Kasumi-1 (cell line): Measurements from ENCODE around the gene GAB1.
A peak's percentile ranks its signal among the peaks of the same experiment; 100 is the strongest.

Experiments used
- DNase-seq, 2 experiments: peaks; one replicate each; lab custom pipeline; 2025; lab: John Stamatoyannopoulos, UW

Gene GAB1

DNA sequence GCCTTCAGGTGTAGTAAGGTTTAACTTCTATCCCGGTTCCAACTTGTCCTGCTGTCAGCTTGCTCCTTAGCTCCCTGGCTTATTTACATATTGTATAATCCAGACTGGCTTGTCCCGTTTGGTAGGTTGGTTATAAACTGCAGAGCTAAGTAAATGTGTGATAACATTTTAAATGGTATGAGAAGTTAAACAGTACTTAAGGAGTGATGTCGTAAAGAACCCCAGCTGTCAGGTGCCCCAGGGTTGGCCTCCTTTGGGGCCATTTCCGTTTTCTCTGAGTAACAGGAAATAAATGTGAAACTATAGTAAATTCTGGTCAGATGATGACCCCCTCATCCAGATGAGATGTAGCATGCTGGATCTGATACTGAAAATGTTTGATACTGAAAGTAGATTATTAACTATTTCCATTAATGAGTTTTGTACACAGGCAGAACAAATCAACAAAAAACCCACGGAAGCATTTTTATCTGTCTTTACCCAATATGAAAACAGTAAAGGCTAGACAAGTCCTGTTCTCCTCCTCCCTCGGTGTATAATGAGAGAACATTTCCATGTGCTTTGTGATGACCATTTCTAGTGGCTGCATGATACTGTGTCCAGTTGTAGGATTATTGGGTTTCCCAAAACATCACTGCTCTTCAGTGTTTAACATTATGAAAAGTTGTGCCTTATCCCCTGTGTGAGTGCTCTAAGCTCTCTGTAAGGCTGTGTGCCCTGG lies 22.4 kb downstream of the GAB1 start:
- peak; percentile 72 to 76 for DNase-seq

DNA sequence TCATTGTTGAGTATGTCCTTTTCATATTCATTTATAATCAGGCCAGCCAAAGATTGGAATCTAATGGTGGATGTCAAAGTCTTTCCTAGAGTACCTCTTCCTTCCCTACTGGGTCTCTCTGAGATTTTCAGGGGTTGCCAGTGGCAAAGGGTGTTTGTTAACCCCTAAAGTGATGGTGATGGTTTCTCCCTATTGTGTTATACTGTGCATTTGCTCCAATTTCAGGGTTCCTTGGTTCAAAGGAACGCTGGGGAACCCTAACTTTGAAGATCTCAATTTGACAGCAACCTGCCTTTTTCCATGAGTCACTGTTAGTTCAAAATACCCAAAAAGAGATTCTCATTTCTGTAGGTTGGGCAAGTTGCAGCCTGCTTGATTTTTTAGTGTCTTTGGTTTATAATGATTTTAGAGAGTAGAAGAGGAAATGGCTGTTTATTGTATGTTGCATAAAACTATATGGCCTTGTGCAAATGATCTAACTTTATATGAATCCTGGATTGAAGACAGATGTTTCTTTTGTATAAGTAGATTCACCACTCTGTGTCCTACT lies 23.0 kb downstream of the GAB1 start:
- no peak for DNase-seq

DNA sequence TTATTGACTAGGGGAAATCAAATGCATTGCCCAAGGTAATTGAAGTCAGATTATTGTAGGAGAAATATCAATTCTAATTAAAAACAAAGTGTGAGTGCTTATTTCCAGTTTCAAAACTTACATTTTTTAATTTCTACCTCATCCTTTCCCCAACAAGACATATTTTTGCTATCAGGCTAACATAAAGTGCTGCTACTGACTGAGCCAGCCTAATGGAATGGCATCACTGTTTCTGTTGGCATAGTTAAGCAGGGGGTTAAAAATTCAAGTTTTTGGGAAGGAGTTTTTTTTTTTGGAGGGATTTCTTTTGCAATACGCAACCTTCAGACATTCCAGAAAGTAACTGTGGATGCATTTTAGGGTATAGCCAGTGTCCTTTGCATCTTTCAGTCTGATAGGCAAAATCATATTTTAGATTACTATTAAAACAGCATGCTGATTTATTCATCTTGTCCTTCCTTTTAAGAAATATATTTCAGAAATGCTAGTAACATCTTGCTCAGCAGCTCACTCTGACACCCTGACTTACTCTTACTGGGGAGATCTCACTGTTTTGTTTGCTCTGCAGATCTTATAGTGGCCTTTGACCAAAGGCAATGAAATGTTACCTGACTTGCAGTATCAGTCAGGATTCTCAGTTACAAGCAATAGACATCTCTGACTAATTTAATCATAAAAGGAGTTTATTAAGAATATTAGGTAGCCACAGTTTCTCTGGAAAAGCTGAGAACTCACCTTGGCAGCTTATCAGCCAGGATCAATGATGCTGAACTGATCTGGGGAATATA lies 24.4 kb downstream of the GAB1 start:
- DNase-seq, result no peak

DNA sequence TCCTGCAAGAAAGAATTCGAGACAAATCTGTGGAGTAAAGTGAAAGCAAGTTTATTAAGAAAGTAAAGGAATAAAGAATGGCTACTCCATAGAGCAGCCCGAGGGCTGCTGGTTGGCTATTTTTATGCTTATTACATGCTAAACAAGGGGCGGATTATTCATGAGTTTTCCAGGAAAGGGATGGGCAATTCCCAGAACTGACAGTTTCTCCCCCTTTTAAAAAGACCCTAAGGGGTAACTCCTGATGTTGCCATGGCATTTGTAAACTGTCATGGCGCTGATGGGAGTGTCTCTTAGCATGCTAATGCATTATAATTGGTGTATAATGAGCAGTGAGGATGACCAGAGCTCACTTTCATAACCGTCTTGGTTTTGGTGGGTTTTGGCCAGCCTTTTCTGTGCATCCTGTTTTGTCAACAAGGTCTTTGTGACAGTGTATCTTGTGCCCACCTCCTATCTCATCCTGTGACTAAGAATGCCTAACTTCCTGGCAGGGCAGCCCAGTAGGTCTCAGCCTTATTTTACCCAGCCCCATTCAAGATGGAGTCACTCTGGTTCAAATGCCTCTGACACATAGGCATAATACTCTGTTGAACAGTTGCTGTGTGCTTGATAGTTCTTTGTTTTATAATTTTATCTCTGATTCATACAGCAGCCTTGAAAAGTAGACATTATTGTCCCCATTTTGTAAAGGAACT lies 25.8 kb downstream of the GAB1 start:
- DNase-seq, result no peak

DNA sequence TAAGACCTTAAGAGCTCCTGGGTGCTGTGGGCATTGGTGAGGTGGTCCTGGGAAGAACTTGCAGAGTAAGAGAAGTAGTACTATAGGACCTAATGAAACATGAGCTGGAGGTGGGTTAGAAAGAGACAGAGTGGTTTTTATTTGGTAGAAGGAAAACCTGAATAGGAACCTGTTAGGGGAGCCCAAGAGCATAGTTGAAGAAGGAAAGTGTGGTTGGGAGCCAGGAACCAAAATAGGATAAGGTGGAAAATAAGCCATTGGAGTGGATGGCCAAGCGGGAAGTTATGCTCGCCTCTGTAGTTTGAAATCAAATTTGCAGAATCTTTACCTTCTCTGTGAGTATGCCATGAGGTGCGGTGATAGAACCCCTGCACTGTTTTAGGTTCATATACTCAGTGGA lies 26.7 kb downstream of the GAB1 start:
- no peak for DNase-seq

DNA sequence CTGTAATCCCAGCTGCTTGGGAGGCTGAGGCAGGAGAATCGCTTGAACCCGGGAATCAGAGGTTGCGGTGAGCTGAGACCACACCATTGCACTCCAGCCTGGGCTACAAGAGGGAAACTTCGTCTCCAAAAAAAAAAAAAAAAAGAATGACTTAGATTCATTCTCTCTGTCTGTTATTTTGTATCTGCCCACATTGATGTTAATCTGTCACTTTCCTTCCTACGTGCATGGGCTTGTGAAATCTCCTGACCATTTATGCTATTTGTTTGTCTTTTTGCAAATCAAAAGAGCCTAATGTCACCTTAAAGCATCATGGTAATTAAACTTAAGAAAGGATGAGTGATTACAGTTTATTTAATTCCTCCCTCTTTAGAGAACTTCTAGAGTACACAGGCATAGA lies 27.4 kb downstream of the GAB1 start:
- no peak for DNase-seq

DNA sequence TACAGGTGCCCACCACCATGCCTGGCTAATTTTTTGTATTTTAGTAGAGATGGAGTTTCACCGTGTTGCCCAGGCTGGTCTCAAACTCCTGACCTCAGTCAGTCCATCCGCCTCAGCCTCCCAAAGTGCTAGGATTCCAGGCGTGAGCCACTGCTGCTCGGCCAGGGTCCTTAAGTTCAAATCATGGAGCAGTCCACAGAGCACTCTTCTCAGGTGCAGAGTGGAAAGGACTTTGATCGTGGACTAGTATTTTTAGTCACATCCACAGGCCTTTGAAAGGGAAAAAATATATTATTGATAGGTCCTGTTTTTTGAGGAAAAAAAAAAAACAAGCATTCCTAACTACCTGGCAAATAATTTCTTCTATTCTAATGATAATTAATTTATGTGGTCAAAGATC lies 31.2 kb downstream of the GAB1 start:
- DNase-seq, result no peak

DNA sequence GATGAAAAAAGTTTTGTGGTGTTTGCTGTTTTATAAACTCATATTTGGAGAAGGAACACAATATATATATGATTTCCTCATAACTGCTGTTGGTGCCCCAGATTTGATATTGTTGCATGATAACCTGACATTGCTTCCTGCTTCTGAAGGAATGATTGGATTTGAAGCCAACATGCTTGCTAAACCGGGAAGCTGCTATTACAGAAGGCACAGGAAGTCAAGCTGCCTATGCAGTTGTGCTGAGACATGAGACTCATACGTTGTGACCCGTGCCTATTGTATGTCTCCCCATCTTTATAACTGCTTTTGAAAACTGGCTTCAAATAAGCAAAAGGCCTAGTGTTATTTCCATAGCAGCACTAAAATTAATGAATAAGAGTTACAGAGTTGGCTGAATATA lies 32.9 kb downstream of the GAB1 start:
- peak; percentile 35 to 51 for DNase-seq

DNA sequence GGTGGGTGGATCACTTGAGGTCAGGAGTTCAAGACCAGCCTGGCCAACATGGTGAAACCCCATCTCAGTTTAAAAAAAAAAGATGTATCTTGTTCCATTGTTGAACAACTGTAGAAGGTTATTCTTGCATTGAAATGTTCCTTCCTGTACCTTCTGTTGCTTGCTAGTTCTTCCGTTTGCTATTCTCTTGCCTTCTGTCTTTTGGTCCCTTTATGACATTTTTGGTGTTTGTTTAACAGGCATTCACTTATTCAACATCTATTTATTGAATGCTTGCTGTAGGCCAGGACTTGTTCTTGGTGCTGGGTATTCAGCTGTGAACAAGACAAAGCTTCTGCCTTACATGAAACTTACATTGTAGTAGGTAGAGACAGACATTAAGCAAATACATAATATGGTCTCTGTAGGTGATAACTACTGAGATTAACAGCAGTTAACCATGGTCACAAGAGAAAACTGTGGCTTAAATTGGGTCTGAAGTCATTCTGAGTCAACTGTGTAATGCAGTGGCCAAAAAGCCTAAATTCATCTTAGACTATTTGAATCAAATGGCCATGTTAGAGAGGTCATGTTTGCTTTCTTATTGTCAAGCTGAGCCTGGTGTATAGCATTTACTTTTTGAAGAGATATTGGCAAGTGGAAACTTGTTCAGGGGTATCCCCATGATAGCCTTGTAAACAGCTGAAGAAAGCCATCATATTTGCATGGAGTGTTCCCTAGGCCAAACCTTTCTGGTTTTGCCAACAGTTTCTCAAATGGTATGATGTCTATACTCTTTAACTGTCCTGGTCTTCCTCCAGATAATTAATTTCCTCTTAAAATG lies 35.6 kb downstream of the GAB1 start:
- no peak for DNase-seq

DNA sequence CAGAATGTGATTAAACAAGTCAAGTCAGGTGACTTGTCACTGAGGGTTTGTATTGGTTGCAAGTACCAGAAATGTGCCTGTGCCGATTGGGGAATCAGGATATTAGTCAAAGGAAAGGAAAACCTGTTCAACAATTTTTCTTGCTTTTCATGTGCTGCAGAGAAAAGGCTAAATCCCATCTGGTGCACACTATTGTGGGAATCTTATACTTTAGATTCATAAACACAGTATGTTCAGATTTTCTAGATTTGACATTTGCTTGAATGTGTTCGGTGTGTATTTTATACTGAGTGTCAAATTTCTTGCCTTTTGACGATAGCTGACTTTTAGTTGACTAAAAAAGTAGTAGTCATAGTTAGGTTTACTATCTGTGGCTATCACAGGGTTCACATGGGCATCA lies 37.6 kb downstream of the GAB1 start:
- no peak for DNase-seq

DNA sequence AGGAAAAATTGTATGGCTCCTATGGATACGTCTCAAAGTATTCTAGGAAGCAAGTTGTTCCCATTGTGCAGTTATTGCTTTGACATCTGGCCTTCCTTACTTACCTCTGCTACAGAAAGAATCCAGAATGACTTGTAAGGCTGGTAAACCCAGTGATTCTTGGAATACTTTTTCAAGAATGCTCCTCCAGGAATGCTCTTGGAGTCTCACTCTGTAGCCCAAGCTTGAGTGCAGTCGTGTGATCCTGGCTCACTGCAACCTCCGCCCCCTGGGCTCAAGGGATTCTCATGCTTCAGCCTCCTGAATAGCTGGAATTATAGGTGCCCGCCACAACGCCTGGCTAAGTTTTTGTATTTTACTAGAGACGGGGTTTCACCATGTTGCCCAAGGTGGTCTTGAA lies 38.1 kb downstream of the GAB1 start:
- no peak for DNase-seq

DNA sequence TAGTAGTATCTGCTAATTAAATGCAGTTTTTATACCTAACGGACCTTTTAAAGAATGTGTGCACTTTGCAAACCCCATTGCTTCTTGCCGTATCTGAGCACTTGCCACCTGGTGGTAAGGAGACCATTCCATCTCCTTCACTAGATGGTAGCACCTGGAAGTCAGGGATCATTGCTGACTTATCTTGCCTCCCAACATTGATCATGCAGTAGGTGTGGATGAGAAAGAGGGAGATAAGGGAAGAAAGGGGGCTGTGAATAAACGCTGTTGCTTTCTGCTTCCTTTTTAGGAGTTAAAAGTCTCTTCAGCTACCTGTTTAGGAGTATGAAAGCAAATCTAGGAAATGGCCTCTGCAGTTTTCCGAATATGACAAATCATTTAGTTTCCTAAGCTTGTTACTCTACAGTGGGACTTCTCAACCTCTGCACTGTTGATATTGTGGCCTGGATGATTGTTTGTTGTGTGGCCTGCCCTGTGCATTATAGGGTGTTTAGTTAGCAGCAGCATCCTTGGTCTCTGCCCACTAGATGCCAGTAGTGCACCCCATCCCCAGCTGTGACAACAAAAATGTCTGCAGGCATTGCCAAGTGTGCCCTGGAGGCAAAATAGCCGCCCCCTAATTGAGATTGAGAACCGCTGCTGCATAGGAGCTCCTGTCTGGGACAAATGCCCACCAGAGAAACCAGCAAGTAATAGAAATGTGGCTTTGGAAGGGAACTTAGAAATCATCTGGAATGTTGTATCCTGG lies 38.8 kb downstream of the GAB1 start:
- peak; percentile 60 to 64 for DNase-seq

DNA sequence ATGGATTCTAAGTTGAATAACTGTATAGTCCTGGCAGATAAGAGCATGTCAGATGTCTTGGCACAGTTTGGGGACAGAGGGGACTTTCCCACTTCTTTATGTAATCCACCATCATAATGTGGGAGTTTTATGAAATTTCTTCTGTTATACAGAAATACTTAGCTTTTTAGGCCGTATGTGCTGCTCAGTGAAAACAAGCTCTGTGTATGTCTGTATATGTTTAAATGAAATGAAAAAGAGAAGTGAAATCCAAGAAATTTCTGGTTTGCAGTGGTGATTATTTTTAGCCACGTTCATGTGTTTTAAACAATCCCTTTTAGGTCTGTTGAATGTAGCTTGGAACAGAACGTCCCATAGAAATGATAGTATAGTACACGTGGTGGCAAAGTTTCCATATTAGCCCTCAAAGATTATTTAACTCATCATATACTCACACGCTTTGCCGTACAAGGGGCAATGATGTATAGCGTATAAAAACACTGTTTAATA lies 41.0 kb downstream of the GAB1 start:
- DNase-seq, result peak; percentile 21 to 36

DNA sequence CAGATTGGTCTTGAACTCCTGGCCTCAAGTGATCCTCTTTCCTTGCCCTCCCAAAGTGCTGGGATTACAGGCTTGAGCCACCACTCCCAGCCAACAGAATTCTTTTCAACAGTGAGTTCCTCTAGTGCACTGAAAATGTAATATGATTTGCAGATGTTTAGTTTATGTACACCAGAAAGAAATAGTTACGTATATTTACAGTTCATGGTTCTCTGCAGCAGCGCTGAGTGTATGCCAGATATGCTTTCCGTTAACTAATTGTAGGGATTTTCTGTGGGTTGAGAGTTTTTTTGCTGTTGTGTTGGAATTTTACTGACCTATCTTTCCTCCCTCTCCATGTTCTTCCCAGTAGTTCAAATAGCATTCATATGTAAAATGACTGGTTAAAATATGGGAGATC lies 44.0 kb downstream of the GAB1 start:
- DNase-seq, result no peak

DNA sequence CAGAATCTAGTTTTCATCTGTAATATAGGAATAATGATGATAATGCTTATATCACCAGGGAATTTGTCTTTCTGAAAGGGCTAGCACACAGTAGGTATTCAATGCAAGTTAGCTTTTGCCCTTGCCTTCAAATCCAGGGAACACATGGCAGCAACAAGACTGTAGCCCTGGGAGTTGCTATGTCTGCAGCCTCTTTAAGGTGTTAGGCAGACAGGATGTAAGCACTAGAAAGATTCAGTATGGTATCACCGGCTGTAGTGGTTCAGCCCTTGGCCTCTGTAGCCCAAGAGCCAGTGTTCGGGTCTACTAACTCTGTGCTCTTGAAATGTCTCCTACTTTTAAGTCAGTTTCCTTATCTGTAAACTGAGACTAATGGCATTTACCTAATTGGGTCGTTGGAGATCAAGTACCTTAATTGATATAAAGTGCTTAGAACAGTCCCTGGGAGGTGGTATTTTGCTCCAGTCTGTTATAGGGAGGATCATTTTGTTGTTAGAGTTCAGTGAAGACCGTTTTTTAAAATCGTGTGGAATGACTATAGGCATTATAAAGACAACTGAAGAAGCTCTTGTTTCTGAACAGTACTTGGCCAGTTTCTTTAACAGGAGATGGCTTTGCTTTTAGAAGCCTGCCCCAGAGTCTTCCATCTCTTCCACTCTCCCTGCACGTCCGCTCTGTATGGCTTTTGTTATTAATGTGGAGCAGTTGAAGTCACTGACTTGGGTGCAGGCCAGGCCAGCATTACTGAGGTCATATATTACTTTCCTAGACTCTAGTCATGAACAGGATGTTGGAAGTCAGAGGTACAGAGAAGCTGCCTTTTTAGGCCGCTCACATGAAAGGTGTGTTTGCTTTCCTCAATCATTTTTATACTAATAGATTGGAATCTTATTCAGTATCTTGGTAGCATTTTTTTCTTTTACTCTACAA lies 44.8 kb downstream of the GAB1 start:
- no peak for DNase-seq

DNA sequence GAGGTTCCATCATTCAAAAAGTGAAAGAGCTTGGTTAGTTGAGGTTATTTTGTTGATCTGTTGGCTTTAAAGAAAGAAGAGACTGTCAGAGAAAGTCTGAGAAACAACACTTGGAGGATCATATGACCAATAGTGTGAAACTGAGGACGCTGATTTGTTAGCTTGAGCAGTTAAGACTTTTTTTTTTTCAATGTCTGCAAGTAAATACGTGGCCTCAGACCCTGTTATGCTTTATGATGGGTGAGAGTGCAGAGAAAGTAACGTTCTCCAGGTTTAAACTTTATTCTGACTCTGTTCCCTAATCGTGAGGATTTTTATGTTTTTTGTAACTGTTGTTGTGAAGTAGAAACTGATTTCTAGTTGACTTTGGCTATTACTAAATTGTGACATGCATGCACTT lies 45.9 kb downstream of the GAB1 start:
- no peak for DNase-seq

DNA sequence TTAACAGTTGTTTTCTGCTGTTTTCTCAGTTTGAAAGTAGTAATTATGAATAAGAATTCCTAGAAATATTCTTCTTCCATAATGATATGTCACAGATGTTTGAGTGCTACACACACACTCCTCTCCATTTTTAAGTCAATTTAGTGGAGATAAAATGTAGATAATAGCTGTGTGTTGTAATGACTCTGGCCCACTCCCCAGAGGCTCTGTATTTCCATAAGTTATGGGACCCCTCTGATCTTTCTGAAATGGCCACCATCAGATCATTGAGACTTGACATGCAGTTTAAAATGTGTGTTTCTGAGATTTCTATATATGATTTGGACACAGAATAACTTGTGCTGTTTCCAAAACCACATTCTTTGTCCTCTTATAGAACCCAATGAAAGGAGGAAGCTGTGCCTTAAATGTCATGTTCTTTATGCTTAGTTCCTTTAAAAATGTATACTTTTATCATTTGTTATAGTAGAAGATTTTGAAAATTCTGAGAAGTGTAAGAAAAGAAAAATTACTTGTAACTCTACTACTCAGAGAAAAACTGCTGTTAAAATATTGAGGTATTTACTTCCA lies 46.4 kb downstream of the GAB1 start:
- peak; percentile 34 to 40 for DNase-seq

DNA sequence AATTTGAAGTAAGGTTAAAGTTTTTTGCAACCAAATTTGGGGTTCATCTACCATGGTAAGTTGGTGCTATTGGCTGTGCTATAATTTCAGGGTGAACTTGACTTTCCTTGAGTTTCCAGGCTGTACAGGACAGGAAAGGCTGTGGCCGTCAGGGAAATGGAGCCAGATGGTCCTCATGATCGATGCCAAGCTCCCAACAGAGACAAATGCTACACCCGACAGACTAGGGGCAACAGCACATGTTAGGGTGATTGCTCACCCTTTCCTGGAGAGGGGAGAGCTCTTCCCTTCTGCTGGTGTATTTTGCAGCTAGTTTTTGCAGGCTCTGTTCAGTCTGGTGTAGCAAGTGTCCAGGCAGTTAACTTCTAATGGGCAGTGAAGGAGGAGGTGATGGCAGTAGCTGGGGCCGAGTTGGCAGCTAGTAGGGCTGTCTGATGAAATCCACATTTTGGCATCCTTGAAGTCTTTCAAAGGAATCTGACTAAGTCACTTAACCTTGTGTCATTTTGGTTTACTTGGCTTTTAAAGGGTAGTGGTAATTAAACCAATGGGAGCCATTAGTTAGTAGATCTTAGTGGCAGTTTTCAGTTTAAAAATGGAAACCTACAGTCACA lies 47.8 kb downstream of the GAB1 start:
- no peak for DNase-seq

DNA sequence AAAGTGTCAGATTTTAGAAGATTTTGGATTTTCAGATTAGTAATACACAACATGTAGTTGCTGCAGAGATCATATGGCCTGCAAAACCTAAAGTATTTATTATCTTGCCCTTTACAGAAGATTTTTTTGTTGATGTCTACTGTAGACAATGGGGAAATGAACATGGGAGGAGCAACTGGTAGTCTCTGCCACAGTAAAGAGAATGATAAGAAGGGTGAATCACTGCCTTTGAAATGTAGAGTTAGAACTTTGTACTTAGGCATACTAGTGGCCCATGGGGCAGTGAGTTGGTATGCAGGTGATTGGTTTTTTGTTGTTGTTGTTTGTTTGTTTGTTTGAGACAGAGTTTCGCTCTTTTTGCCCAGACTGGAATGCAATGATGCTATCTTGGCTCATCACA lies 50.1 kb downstream of the GAB1 start:
- DNase-seq, result no peak
